GM12891 (cell line): ENCODE data around the gene SLC4A4.

ENCODE experiments used
- POLR2A ChIP-seq: IDR thresholded peaks from 2 replicates; pipeline ENCODE4 v1.6.1; 2011; ENCODE audit warnings: low read depth, low read length, control low read depth
- POLR2AphosphoS5 ChIP-seq: IDR thresholded peaks from 2 replicates; pipeline ENCODE4 v1.6.1; 2011; ENCODE audit warnings: low read depth, low read length, control low read depth
- TAF1 ChIP-seq: IDR thresholded peaks from 2 replicates; pipeline ENCODE4 v1.6.1; 2011; ENCODE audit warnings: low read depth, low read length, control low read depth

- no peak for TF ChIP-seq POLR2AphosphoS5
- no peak for TF ChIP-seq TAF1
- no peak for TF ChIP-seq POLR2A
These were observed 50.5 kb downstream of the SLC4A4 start for GRCh38 chr4:71389149-71389827.
